Hematopoietic multipotent progenitor cell treated with erythropoietin and hydrocortisone succinate and interleukin-3 and kit ligand, for 6 days (in vitro differentiated cells): Measurements from ENCODE around the gene HECTD4.
"Not testable (repeated sequence)": the region's sequence is repeated elsewhere in the genome, so short reads cannot be mapped to it uniquely, and the experiment has no call there.

Source experiments
- DNase-seq: peaks from one replicate; pipeline ENCODE4 v3.0.0-alpha.2; 2015

HECTD4 gene

DNA sequence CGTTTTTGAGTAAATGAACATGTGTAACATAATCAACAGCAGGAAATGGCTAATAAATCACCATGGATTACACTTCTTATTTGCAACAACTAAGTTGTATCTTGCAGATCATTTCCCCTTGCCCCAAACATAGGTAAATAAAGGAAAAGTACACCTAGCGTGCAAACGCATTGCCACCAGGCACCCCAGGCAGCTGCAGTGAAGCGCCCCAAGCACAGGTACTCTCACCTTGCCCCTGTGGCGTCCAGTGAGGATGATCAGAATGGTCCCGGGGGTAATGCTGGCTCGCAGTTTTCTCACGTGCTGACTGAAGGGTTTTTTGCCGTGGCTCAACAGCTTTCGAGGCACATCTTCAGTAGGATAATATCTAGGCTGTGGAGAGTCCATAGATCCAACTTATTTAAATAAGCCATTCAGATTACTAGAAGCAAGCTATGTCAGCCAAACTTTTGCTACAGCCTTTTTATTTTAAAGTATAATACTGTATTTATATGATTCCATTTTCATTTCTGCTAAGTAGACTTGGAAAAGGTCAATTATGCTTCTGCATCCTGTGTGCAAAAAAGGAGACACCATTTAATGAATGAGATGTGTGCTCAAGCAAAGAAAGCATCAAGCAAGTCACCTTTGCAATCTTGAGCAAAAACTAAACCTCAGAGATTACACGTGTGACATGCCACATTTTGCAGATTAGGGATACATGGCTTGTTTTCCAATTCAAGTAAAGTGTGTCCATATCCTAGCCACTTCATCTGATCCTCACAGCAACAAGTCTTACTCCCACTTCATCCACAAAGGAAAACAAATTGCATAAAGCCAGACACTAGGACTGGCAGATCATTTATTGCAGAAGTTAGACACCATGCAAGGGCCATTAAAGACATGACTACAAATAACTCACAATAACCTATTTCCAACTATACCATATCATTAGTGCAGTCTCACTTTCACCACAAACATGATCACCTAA, 24.6 kb upstream of the HECTD4 start:
- DNase-seq: no peak

GRCh38 chr12:112401903-112402498, 19.8 kb upstream of the HECTD4 start:
- no peak for DNase-seq

GRCh38 chr12:112401054-112401453, 18.8 kb upstream of the HECTD4 start:
- DNase-seq: no peak

- DNase-seq: no peak
Observed at GRCh38 chr12:112393328-112393727, 11.1 kb upstream of the HECTD4 start.

DNA sequence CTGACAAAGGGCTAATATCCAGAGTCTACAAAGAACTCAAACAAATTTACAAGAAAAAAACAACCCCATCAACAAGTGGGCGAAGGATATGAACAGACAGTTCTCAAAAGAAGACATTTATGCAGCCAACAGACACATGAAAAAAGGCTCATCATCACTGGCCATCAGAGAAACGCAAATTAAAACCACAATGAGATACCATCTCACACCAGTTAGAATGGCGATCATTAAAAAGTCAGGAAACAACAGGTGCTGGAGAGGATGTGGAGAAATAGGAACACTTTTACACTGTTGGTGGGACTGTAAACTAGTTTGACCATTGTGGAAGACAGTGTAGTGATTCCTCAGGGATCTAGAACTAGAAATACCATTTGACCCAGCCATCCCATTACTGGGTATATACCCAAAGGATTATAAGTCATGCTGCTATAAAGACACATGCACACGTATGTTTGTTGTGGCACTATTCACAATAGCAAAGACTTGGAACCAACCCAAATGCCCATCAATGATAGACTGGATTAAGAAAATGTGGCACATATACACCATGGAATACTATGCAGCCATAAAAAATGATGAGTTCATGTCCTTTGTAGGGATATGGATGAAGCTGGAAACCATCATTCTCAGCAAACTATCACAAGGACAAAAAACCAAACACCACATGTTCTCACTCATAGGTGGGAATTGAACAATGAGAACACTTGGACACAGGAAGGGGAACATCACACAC, 7.9 kb upstream of the HECTD4 start:
- DNase-seq: not testable (repeated sequence)

GRCh38 chr12:112389228-112389627, 7.0 kb upstream of the HECTD4 start:
- DNase-seq: no peak

DNA sequence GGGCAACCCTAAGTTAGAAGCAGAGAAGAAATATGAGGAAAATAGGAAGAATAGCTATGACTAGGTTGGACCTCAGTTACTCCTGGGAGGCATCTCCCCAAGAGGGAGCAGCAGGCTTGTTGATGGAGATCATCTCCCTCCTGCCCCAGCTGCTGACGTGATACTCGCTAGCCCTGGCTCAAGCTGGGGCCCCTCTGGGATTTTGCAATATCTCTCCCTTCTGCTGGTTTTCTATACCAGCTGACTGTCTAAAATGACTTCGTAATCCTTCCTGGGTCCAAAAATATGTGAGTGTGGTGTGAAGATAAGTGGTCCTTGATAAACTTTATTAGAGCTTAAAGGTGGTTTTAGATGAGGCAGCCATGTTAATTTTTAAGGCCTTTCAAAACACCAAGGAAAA, 4.5 kb upstream of the HECTD4 start:
- DNase-seq: peak; percentile 85

DNA sequence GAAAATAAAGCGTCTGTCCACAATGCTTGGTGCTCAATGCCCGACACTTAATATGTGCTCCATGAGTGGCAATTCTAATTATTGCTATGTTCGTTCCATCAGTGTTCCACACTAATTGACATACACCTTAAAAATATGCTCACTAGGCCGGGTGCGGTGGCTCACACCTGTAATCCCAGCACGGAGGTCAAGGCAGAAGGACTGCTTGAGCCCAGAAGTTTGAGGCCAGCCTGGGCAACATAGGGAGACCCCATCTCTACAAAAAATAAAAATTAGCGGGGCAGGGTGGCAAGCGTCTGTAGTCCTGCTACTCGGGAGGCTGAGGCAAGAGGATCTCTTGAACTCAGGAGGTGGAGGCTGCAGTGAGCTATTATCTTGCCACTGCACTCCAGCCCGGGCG, 635 bp upstream of the HECTD4 start:
- DNase-seq: no peak

DNA sequence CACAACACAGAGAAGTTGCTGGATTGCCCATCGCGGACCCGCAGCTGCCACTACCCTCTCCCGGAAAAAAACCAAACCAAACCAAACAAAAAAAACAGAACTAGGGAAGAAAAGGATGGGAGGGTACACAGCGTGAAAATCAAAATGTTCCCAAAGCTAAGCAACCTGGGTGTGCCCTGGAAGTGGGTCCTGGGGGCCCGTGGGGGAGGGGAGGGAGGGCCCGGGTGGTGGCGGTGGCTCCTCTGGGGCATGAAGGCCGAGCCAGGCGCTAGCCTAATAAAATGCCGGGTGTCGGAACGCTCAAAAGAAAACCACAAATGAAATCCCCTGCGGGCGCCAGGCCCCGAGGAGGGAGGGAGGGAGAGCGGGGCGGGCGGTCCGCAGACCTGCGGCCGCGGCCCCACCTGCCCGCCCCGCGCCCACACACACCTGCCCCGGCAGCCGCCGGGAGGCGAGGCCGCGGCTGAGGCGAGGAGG, 787 bp downstream of the HECTD4 start:
- DNase-seq: peak; percentile 55

GRCh38 chr12:112380663-112381405, 1.4 kb downstream of the HECTD4 start:
- no peak for DNase-seq

GRCh38 chr12:112375105-112375504, 7.1 kb downstream of the HECTD4 start:
- DNase-seq: no peak

DNA sequence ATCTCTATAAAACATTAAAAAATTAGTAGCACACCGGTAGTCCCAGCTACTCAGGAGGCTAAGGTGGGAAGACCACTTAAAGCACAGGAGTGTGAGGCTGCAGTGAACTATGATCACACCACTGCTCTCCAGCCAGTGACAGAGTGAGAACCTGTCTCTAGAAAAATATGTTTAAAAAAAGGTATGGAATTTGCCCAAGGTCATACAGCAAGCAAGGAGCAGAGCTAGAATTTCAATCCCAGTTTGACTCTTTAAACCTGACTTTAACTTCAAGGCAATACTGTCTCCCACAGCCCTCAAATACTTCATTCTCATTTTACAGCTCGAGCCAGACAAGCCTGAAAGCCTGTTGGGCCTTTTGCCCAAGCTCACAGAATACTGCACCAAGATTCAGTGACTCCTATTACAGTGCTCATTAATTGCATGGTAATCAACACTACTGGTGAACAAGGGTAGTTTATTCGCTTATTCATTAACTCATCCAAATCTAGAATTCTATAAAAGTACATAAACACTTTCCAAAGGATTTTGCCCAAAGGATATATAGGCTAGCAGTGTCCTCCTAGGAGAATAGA, 8.0 kb downstream of the HECTD4 start:
- no peak for DNase-seq

DNA sequence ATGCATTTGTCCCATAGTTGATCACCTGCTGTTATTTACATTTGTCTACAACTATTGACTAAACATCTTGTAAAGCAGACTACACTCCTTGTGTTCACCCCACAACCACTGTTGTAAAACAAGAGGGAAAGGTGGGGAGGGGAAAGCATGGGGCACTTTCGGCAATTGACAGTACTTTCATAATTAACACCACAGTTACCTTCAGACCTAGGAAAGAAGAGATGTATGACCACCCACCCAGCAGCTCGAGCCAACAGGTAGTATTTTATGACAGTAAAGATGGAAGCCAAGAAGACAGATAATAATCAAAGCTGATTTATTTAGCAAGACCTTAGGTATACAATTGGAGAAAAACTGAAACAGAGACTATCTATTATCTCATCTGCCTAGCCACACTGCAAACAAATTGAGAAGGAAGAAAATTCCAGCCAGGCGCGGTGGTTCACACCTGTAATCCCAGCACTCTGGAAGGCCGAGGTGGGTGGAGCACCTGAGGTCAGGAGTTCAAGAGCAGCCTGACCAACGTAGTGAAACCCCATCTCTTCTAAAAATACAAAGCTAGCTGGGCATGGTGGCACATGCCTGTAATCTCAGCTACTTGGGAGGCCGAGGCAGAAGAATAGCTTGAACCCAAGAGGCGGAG, 11.2 kb downstream of the HECTD4 start:
- DNase-seq: no peak

DNA sequence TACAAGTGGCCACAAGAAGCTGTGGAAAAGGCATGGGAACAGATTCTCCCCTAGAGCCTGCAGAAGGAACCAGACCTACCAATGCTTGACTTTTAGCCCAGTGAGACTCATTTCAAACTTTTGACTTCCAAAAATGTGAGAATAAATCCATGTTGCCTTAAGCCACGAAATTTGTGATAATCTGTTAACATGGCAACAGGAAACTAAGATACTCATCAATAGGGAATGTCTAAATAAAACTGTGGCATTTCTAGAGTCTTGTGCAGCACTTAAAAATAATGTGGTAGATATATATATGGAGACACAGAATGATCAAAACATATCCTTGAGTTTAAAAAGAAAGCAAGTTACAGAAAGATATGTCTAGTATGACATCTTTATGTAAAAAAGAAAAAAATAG, 12.0 kb downstream of the HECTD4 start:
- no peak for DNase-seq

GRCh38 chr12:112368856-112369255, 13.4 kb downstream of the HECTD4 start:
- DNase-seq: no peak

DNA sequence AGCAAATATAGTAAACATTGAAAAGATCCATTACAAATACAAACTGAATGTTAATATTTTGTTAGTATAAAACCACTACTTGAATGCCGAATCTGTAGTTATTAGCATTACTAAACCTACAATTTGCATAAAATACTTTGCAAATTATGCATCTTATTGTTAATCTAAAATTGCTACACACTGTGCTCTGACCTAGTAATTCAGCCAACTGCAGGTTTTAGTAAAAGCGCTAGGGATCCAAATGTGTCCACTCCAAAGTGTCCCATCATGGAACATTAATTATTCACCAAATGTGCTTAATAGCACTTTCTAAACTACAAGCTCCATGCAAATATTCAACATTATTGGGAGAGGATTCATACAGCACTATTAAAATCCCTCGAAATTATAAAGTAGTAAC, 14.3 kb downstream of the HECTD4 start:
- DNase-seq: no peak

- DNase-seq: no peak
Observed at GRCh38 chr12:112362310-112362709, 19.9 kb downstream of the HECTD4 start.

DNA sequence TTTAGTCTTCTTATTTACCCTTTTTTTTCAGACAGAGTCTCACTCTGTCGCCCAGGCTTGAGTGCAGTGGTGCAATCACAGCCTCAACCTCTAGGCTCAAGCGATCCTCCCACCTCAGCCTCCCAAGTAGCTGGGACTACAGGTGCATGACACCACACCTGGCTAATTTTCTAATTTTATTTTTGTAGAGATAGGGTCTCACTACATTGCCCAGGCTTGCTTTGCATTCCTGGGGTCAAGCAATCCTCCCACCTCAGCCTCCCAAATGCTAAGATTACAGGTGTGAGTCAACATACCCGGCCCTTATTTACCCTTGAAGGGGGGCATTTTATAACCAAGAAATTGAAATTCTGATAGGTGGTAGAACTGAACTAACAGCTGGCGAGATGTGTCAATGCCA, 21.0 kb downstream of the HECTD4 start:
- no peak for DNase-seq

GRCh38 chr12:112359290-112359689, 22.9 kb downstream of the HECTD4 start:
- DNase-seq: no peak

DNA sequence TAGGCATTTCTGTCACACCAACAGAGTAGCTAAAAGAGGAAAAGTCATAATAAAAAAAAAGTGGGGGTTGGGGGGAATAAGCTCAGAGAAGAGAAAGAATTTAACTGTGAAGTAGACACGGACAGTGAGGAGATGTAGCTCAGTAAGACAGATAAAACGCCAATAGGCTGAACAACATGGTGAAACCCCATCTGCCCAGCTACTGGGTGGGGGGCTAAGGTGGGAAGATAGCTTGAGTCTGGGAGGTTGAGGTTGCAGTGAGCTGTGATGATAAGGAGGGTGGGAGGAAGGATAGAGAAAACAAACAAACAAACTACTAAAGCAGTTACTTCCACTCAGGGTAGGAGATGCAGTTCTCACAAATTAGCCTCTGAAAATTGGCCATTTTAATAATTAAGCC, 25.0 kb downstream of the HECTD4 start:
- DNase-seq: peak; percentile 45

DNA sequence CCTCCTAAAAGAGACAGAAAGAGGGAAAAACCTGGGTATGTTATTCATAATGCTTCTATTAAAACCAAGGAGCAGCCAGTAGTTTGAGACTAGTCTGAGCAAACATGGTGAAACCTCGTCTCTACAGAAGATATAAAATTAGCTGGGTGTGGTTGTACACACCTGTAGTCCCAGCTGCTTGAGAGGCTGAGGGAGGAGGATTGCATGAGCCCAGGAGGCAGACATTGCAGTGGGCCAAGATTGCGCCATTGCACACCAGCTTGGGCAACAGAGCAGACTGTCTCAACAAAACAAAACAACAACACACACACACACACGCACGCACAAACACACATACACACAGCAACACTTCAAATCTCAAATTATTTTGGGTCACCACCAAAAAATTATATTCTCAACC, 27.8 kb downstream of the HECTD4 start:
- no peak for DNase-seq

- peak; percentile 35 for DNase-seq
Observed at GRCh38 chr12:112353393-112353792, 28.8 kb downstream of the HECTD4 start.
